Thymus (tissue), 14 donors: ENCODE data around the gene IFI16. TPM values are rescaled to one million over a fixed set of nuclear protein-coding genes. Genes with fewer than 3 reads are reported as not detected.

Source experiments
- DNase-seq, 9 donors: peaks; one replicate each; pipeline ENCODE4 v3.0.0-alpha.2; 2013; ENCODE audit warnings: low spot score in 9 of 9, low read depth in 6 of 9, missing footprints in 1 of 9
- H3K27ac ChIP-seq, 2 donors: one replicate each; pipeline ENCODE4 v1.5.1; 2013; ENCODE audit warnings: control low read depth in 1 of 2, low read depth in 1 of 2, low read length in 1 of 2, mild to moderate bottlenecking in 1 of 2, moderate library complexity in 1 of 2
- H3K27me3 ChIP-seq, 2 donors: one replicate each; pipeline ENCODE4 v1.5.1; 2013; ENCODE audit warnings: low read length in 1 of 2; ENCODE audit not compliant: control insufficient read depth in 2 of 2, insufficient read depth in 1 of 2
- H3K36me3 ChIP-seq, 2 donors: one replicate each; pipeline ENCODE4 v1.5.1; 2013; ENCODE audit warnings: low read length in 1 of 2, mild to moderate bottlenecking in 1 of 2, moderate library complexity in 1 of 2; ENCODE audit not compliant: control insufficient read depth in 2 of 2, insufficient read depth in 2 of 2
- H3K4me1 ChIP-seq, 2 donors: one replicate each; pipeline ENCODE4 v1.5.1; 2013; ENCODE audit warnings: low read length in 2 of 2; ENCODE audit not compliant: control insufficient read depth in 2 of 2, insufficient read depth in 2 of 2
- H3K4me3 ChIP-seq, 2 donors: one replicate each; pipeline ENCODE4 v1.5.1; 2013; ENCODE audit warnings: low read length in 2 of 2, control low read depth in 1 of 2, mild to moderate bottlenecking in 1 of 2
- H3K9me3 ChIP-seq, 2 donors: one replicate each; pipeline ENCODE4 v1.5.1; 2013; ENCODE audit warnings: low read length in 1 of 2, mild to moderate bottlenecking in 1 of 2; ENCODE audit not compliant: control insufficient read depth in 2 of 2, insufficient read depth in 1 of 2
- WGBS: extraction: QIAGEN DNeasy Blood & Tissue Kit; methylation state at CpG from one replicate; pipeline ENCODE4 v1.1.7; 2013; 5-methylcytosine and 5-hydroxymethylcytosine counted together
- long read RNA-seq, 10 donors: transcript quantifications; one replicate each; lab custom pipeline, GENCODE V29; 2026
- polyA plus RNA-seq: library from polyadenylated mRNA; stranded (reverse); fragments of 200-250 nt; gene quantifications from one replicate; pipeline ENCODE4 v1.2.3, GENCODE V29; 2013
- total RNA-seq: library from RNA; stranded (reverse); fragments of 120-200 nt; gene quantifications from one replicate; pipeline ENCODE4 v1.2.4, GENCODE V29; 2013
- donor health status: healthy.

The IFI16 gene
- total RNA-seq (204 TPM), polyA plus RNA-seq (254 TPM)
- long read RNA-seq, donor 1, partial matches to known transcripts, result 0 of 4 reads
- long read RNA-seq, donor 1, other reads (novel, unspliced or antisense), result 0 of 4 reads
- long read RNA-seq, donor 2, transcript IFI16-201 (12 exons, 2,867 nt), result minor isoform, 12 of 154 reads
- long read RNA-seq, donor 2, transcript IFI16-205 (11 exons, 2,704 nt), result major isoform, 32 of 154 reads
- long read RNA-seq, donor 2, partial matches to known transcripts, result 110 of 154 reads
- long read RNA-seq, donor 2, other reads (novel, unspliced or antisense), result 0 of 154 reads
- long read RNA-seq, donor 3, transcript IFI16-201 (12 exons, 2,867 nt), result minor isoform, 7 of 192 reads
- long read RNA-seq, donor 3, transcript IFI16-205 (11 exons, 2,704 nt), result major isoform, 13 of 192 reads
- long read RNA-seq, donor 3, partial matches to known transcripts, result 164 of 192 reads
- long read RNA-seq, donor 3, other reads (novel, unspliced or antisense), result 5 of 192 reads
- long read RNA-seq, donor 4, partial matches to known transcripts, result 39 of 44 reads
- long read RNA-seq, donor 4, other reads (novel, unspliced or antisense), result 0 of 44 reads
- long read RNA-seq, donor 5, transcript IFI16-201 (12 exons, 2,867 nt), result minor isoform, 5 of 215 reads
- long read RNA-seq, donor 5, transcript IFI16-205 (11 exons, 2,704 nt), result major isoform, 14 of 215 reads
- long read RNA-seq, donor 5, partial matches to known transcripts, result 192 of 215 reads
- long read RNA-seq, donor 5, other reads (novel, unspliced or antisense), result 0 of 215 reads
- long read RNA-seq, donor 6, transcript IFI16-205 (11 exons, 2,704 nt), result major isoform, 11 of 49 reads
- long read RNA-seq, donor 6, transcript IFI16-201 (12 exons, 2,867 nt), result minor isoform, 7 of 49 reads
- long read RNA-seq, donor 6, partial matches to known transcripts, result 31 of 49 reads
- long read RNA-seq, donor 6, other reads (novel, unspliced or antisense), result 0 of 49 reads
- long read RNA-seq, donor 7, transcript IFI16-201 (12 exons, 2,867 nt), result minor isoform, 12 of 161 reads
- long read RNA-seq, donor 7, transcript IFI16-205 (11 exons, 2,704 nt), result major isoform, 18 of 161 reads
- long read RNA-seq, donor 7, partial matches to known transcripts, result 130 of 161 reads
- long read RNA-seq, donor 7, other reads (novel, unspliced or antisense), result 0 of 161 reads
- long read RNA-seq, donor 8, partial matches to known transcripts, result 31 of 33 reads
- long read RNA-seq, donor 8, other reads (novel, unspliced or antisense), result 0 of 33 reads
- long read RNA-seq, donor 9, transcript IFI16-205 (11 exons, 2,704 nt), result major isoform, 11 of 93 reads
- long read RNA-seq, donor 9, transcript IFI16-201 (12 exons, 2,867 nt), result minor isoform, 7 of 93 reads
- long read RNA-seq, donor 9, partial matches to known transcripts, result 74 of 93 reads
- long read RNA-seq, donor 9, other reads (novel, unspliced or antisense), result 0 of 93 reads
- long read RNA-seq, donor 10, transcript IFI16-205 (11 exons, 2,704 nt), result major isoform, 5 of 69 reads
- long read RNA-seq, donor 10, partial matches to known transcripts, result 61 of 69 reads
- long read RNA-seq, donor 10, other reads (novel, unspliced or antisense), result 0 of 69 reads

DNA sequence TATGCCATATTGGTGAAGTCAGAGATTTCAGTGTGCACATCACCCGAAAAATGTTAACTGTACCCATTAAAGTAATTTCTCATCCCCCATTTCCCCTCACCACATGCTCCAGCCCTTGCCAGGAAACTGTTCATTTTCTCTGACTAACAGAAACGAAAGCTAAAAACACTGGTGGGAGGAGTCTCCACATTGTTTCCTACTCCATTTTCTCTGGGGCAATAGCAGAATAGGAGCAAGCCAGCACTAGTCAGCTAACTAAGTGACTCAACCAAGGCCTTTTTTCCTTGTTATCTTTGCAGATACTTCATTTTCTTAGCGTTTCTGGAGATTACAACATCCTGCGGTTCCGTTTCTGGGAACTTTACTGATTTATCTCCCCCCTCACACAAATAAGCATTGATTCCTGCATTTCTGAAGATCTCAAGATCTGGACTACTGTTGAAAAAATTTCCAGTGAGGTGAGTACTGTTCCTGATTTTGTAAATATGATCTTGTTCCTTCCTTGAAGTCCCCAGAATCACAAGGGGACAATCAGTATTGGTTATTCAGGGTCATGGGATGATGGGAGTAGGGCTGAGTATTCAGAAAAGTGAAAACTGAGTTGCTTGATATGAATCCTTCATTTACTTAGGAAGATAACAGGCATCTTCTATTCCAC lies at the start of gene IFI16:
Gene IFI16, plus strand, starts transcription at position 204 of the 658 bp plus-strand sequence. CDS start 4,774 bp downstream, outside the sequence.
- H3K27ac ChIP-seq, result peak within 1 kb of the TSS; percentile 76 to 91
- peaks cover 7 to 31% of the 10 kb centered on the region in 2 donors for H3K4me1 ChIP-seq

DNA sequence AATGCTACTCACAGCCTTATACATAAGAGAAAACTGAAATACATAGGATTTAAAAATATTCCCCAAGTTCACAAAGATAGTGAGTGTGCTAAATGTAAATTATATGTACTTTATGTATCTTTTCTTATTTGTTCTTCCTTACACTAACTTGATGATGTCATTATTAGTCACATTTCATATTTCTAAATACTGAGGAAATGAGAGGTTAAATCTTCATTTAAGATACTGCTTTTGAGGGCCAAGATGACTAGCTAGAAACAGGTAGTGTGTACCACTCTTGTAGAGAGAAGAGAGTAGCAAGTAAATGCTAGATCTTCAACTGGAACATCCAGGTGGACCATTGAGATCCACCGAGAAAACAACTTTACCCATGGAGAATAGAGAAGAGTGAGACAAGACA lies 48.5 kb upstream of the IFI16 start:
- WGBS, result 97% methylated on average over 1 of the region's 1 CpG
- no peak overlapping the region for H3K4me3 ChIP-seq
- H3K36me3 ChIP-seq, result no peaks in the 10 kb centered on the region
- no peak overlapping the region for H3K27ac ChIP-seq
- no peaks in the 10 kb centered on the region for H3K9me3 ChIP-seq
- H3K27me3 ChIP-seq, result no peaks in the 10 kb centered on the region
- DNase-seq, result no peak
- H3K4me1 ChIP-seq, result no peaks in the 10 kb centered on the region

More for the DNA sequence above, at the start of gene IFI16:
- Histone ChIP-seq H3K36me3 (peaks cover 0 to 9% of the 10 kb centered on the region in 2 donors), H3K9me3 (no peaks in the 10 kb centered on the region), H3K4me3 (peak within 1 kb of the TSS; percentile 66 to 70), H3K27me3 (no peaks in the 10 kb centered on the region)
- WGBS, result 0% methylated on average over 5 of the region's 5 CpGs
- peak in 7 of 9 donors; percentile 77 to 94 (median 81) for DNase-seq

DNA sequence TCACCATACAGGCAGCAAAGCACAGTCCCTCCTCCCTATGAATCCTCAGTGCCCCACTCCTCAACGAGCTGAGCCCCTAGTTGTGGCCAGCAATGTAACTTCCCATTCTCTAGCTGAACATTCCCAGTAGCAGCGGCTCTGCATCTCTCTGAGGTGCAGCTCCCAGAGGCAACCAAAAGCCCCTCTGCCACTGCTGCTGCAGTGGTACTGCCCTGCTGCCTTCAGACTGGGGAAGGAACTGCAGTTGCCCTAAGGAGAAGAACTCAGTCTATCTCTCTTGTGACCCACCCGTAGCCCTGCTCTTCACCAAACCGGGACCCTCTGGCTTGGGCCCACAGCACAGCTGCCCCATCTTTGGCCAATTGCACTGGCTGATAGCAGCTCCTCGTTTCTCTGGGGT lies 46.7 kb upstream of the IFI16 start:
- DNase-seq, result no peak
- Histone ChIP-seq H3K4me1 (no peaks in the 10 kb centered on the region), H3K27ac (no peak overlapping the region), H3K4me3 (no peak overlapping the region), H3K36me3 (no peaks in the 10 kb centered on the region), H3K9me3 (no peaks in the 10 kb centered on the region), H3K27me3 (no peaks in the 10 kb centered on the region)
- WGBS, result 65% methylated on average over 5 of the region's 5 CpGs

DNA sequence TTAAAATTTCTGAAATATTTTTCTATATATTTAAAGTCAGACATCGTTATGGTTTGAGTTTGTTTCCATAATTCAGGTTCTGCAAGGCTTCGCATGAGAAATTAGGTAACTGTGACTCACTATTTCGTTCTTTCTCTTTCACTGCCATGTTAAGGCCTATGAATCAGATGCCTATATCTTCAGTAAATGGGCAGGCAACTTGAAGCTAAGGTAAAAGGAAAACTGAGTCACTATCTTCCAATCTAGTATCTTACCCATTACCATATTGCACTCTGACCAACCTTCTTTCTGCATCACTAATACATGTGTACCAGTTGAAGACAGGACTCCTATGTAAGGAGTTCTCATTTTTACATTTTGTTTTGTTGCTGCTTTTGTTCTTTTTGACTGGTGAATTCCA lies 40.5 kb upstream of the IFI16 start:
- no peak for DNase-seq
- H3K36me3 ChIP-seq, result no peaks in the 10 kb centered on the region
- no peak overlapping the region for H3K4me3 ChIP-seq
- H3K27me3 ChIP-seq, result no peaks in the 10 kb centered on the region
- 95% methylated on average over 3 of the region's 3 CpGs for whole genome bisulfite sequencing
- H3K27ac ChIP-seq, result no peak overlapping the region
- no peaks in the 10 kb centered on the region for H3K9me3 ChIP-seq
- H3K4me1 ChIP-seq, result no peaks in the 10 kb centered on the region

DNA sequence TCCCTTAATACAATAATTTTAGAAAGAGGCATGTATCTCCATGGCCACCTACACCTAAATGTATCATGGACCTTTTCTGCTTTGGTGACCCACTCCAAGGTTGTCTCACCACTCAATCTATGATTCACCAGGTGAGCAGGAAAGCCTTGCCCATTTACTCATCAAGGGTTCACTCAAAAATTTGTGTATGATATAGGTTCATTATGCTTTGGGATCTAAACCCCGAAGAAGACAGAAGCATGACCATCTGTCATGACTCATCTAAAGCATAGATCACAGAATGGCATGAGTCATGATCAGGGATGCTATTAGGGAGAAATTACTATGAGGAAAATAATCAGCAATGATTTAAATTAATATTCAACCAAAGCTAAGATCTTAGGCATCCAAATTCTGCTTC lies 39.9 kb upstream of the IFI16 start:
- no peaks in the 10 kb centered on the region for H3K36me3 ChIP-seq
- no peak overlapping the region for H3K27ac ChIP-seq
- no peak for DNase-seq
- no peaks in the 10 kb centered on the region for H3K27me3 ChIP-seq
- WGBS, result 99% methylated on average over 1 of the region's 1 CpG
- H3K4me1 ChIP-seq, result no peaks in the 10 kb centered on the region
- no peak overlapping the region for H3K4me3 ChIP-seq
- no peaks in the 10 kb centered on the region for H3K9me3 ChIP-seq

DNA sequence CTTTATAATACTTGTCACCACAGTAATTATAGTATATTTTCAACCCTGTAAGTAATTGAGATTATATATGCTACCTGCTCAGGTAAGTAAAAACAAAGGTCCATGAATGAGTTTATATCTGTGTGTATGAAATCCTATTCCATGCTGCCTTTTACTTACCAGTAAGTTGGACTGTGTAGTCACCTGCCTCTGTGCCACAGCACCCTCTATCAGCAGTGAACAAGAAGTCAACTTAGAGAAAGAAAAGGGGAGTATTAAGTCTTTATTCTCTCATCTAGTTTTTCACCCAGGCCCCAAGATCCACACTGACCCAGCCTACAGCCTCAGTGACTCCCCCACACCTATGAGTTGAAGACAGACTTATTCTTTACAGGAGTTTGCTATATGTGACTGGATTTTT lies 36.9 kb upstream of the IFI16 start:
- Histone ChIP-seq H3K27me3 (no peaks in the 10 kb centered on the region), H3K27ac (no peak overlapping the region), H3K4me1 (no peaks in the 10 kb centered on the region), H3K36me3 (no peaks in the 10 kb centered on the region), H3K4me3 (no peak overlapping the region), H3K9me3 (no peaks in the 10 kb centered on the region)
- peak in 2 of 9 donors; percentile 21 to 37 for DNase-seq

DNA sequence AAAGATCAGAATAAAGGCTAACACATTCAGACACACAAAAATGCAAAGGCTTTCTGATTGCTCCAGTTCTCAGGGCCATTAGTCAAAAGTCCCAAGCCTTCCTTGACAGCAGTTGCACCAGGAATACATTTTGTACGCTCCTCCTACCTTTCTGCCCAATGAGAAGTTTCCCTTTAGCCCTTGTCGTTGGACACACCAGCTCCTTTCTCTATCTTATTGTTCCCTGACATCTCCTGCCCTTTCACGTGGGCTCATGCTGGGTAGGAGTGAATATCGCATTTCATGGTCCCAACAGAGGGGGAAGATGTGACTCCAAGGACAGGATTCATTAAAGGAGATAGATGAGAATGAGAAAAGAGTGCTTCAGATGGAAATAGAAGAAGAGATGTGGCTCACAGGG lies 33.5 kb upstream of the IFI16 start:
- Histone ChIP-seq H3K9me3 (no peaks in the 10 kb centered on the region), H3K36me3 (no peaks in the 10 kb centered on the region), H3K27me3 (no peaks in the 10 kb centered on the region), H3K27ac (no peak overlapping the region), H3K4me1 (no peaks in the 10 kb centered on the region), H3K4me3 (no peak overlapping the region)
- 66% methylated on average over 4 of the region's 4 CpGs for WGBS
- no peak for DNase-seq

DNA sequence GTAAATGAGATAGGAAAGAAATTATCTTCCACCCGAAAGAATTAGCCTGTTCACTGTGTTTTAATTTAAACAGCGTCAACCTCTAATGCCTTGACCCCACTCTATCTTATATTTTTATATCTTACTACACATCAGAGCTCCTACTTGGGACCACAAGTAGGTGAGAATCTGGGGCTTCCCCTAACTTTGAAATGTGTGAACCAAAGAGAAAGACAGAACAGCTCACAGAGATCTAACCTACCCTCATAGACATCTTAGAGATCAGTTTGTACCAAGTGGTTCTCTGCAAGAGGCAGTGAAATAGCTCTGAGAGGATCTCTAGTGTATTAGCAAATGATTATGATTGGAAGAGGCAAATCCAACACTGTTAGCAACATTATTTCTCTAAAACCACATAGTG lies 31.0 kb upstream of the IFI16 start:
- Histone ChIP-seq H3K9me3 (no peaks in the 10 kb centered on the region), H3K36me3 (no peaks in the 10 kb centered on the region), H3K27ac (no peak overlapping the region), H3K27me3 (no peaks in the 10 kb centered on the region), H3K4me3 (no peak overlapping the region), H3K4me1 (no peaks in the 10 kb centered on the region)
- no peak for DNase-seq
- WGBS, result 50% methylated on average over 2 of the region's 2 CpGs
